HepG2 (cell line): Measurements from ENCODE around the gene AKAP14. TPM values are rescaled to one million over a fixed set of nuclear protein-coding genes. Genes with fewer than 3 reads are reported as not detected.
A peak's percentile ranks its signal among the peaks of the same experiment; 100 is the strongest.

ENCODE experiments used
- ARID4A ChIP-seq: sonication (generic); formaldehyde crosslinking; IDR thresholded peaks from 2 replicates; pipeline ENCODE4 v1.5.0; 2020; ENCODE audit warnings: mild to moderate bottlenecking, missing genetic modification reagents, borderline replicate concordance
- ATF7-NPFF ChIP-seq: sonication (generic); formaldehyde crosslinking; IDR thresholded peaks from 2 replicates; pipeline ENCODE4 v1.8.1; 2023; ENCODE audit warnings: mild to moderate bottlenecking, low read depth, missing genetic modification reagents, moderate library complexity
- BCL3 ChIP-seq: sonication (generic); formaldehyde crosslinking; IDR thresholded peaks from 2 replicates; pipeline ENCODE4 v1.5.1; 2020; ENCODE audit warnings: mild to moderate bottlenecking, missing genetic modification reagents, moderate library complexity
- DMTF1 ChIP-seq: sonication (generic); formaldehyde crosslinking; IDR thresholded peaks from 2 replicates; pipeline ENCODE4 v1.4.0; 2020; ENCODE audit warnings: mild to moderate bottlenecking, missing genetic modification reagents
- GMEB2 ChIP-seq: IDR thresholded peaks from 2 replicates; pipeline ENCODE4 v1.6.1; 2016; ENCODE audit warnings: missing biosample characterization, missing genetic modification reagents, low read depth
- IKZF4 ChIP-seq: sonication (generic); formaldehyde crosslinking; IDR thresholded peaks from 2 replicates; pipeline ENCODE4 v1.5.1; 2020; ENCODE audit warnings: borderline replicate concordance, mild to moderate bottlenecking, low read depth, missing genetic modification reagents; ENCODE audit errors: not compliant biosample characterization
- MEIS1 ChIP-seq: sonication (generic); formaldehyde crosslinking; IDR thresholded peaks from 2 replicates; pipeline ENCODE4 v1.9.0; 2021; ENCODE audit warnings: mild to moderate bottlenecking, missing genetic modification reagents, moderate library complexity, borderline replicate concordance
- PATZ1 ChIP-seq: sonication (generic); formaldehyde crosslinking; IDR thresholded peaks from 2 replicates; pipeline ENCODE4 v1.4.0; 2020; ENCODE audit warnings: missing genetic modification reagents
- TGIF2 ChIP-seq: IDR thresholded peaks from 2 replicates; pipeline ENCODE4 v1.6.1; 2016; ENCODE audit warnings: control low read depth, missing compliant biosample characterization
- ZBTB39 ChIP-seq: sonication (generic); formaldehyde crosslinking; IDR thresholded peaks from 2 replicates; pipeline ENCODE4 v1.5.0; 2020; ENCODE audit warnings: missing genetic modification reagents
- ZFX ChIP-seq: sonication (generic); formaldehyde crosslinking; IDR thresholded peaks from 2 replicates; pipeline ENCODE4 v1.4.0; 2020; ENCODE audit warnings: mild to moderate bottlenecking, low read depth, missing genetic modification reagents, moderate library complexity
- ZNF24 ChIP-seq: fragments of 450-650 bp; IDR thresholded peaks from 2 replicates; pipeline ENCODE4 v1.6.1; 2017; ENCODE audit warnings: antibody characterized with exemption, mild to moderate bottlenecking
- ZNF432 ChIP-seq: sonication (generic); formaldehyde crosslinking; IDR thresholded peaks from 2 replicates; pipeline ENCODE4 v1.5.0; 2020; ENCODE audit warnings: missing genetic modification reagents, mild to moderate bottlenecking, borderline replicate concordance
- polyA plus RNA-seq, 8 experiments: library from polyadenylated mRNA; depleted of rRNA in 3 of 8; stranded (reverse) in 7 of 8; unstranded in 1 of 8; fragments of >200 nt; fragmentation: Illumina TruSeq in 4 of 8; extraction: Trizol in 4 of 8; gene quantifications; 2 replicates each; pipeline versions ENCODE4 v1.2.1 to v1.2.3, GENCODE V29; 2011 to 2016; ENCODE audit warnings: low read depth in 4 of 8, missing spikeins in 1 of 8, mixed read lengths in 1 of 8; ENCODE audit not compliant: insufficient read depth in 1 of 8
- total RNA-seq, 5 experiments: library from RNA; depleted of rRNA; stranded (reverse); fragments of >200 nt; fragmentation: Illumina TruSeq; extraction: Trizol; gene quantifications; 2 replicates each; pipeline ENCODE4 v1.2.3, GENCODE V29; 2016; ENCODE audit warnings: low read depth in 1 of 5

AKAP14 gene
- total and polyA plus RNA-seq, 2 of the 13 experiments (the other 11 are each of a cell fraction or from before 2014, with no cell fraction given): 0.20 to 1.7 TPM

GRCh38 chrX:119943185-119943988 is 47.7 kb downstream of the AKAP14 start, which contains the start of gene NKAP (continued):
- peak; percentile 71; the same call in 1 of the 2 replicates for TF ChIP-seq ARID4A (CRISPR knock-in tag)
- TF ChIP-seq ATF7-NPFF: no peak
- no peak for TF ChIP-seq IKZF4 (CRISPR knock-in tag)
- no peak for TF ChIP-seq BCL3
- TF ChIP-seq MEIS1 (CRISPR knock-in tag): no peak
- TF ChIP-seq ZFX: peak; percentile 76
- no peak for TF ChIP-seq DMTF1 (CRISPR knock-in tag)
- no peak for TF ChIP-seq ZNF24
- TF ChIP-seq GMEB2 (CRISPR knock-in tag): no peak
- peak; percentile 87 for TF ChIP-seq PATZ1 (CRISPR knock-in tag)
- TF ChIP-seq TGIF2 (CRISPR knock-in tag): peak; percentile 53; the same call in 1 of the 2 replicates
- no peak for TF ChIP-seq ZBTB39
- no peak for TF ChIP-seq ZNF432 (CRISPR knock-in tag)
